ENCODE results near the gene PANK4. TPM values are rescaled to one million over a fixed set of nuclear protein-coding genes. Genes with fewer than 3 reads are reported as not detected.

Gene PANK4
- total and polyA plus RNA-seq, 9 of the 15 experiments (the other 6 are each of a cell fraction or from before 2014, with no cell fraction given) = 0.93 to 55.6 (median 31.5) TPM

DNA sequence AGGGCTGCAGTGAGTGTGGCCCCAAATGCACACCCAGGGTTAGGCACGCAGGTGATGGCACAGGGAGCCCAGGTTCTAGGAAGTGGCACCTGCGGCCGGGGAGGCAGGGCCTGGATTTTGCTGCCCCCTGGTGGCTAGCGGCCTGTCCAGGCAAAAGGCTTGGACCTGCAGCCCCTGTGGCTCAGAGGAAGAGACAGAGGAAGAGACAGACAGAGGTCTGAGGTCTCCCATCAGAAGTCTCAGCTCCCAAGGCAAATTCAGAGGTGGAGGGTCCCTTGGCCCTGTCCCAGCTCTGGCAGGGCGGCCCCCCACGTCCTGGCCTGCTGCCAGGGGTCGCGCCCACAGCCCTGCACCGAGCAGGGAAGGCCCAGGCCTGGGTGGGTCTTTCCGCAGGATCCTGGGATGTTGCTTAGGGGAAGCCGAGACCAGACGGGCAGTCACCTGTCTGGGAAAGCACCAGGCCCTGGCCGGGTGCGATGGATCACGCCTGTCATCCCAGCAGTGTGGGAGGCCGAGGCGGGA, 21.7 kb upstream of the PANK4 start (continued):
- TF ChIP-seq HOMEZ (CRISPR knock-in tag; IDR thresholded peaks at IDR 0.05) (no peak), RBM39 (optimal IDR thresholded peaks at IDR 0.05; ENCODE audit: low read depth, low read length) (peak; percentile 40), CBX1 (IDR thresholded peaks at IDR 0.05; ENCODE audit: low read depth) (0 out of 2 replicates have a peak, but pooled peaks have one; percentile 55), ATF3 (IDR thresholded peaks at IDR 0.05) (no peak), ATF3 (CRISPR knock-in tag; conservative IDR thresholded peaks at IDR 0.05) (no peak), ZBED1 (IDR thresholded peaks at IDR 0.05) (no peak), L3MBTL2 (IDR thresholded peaks at IDR 0.05) (no peak), JUNB (CRISPR knock-in tag; conservative IDR thresholded peaks at IDR 0.05) (no peak), ZNF668 (CRISPR knock-in tag; IDR thresholded peaks at IDR 0.05) (no peak), HBP1 (CRISPR knock-in tag; IDR thresholded peaks at IDR 0.05) (no peak), HDAC6 (IDR thresholded peaks at IDR 0.05; ENCODE audit: low read depth, low read length) (no peak), RBM17 (IDR thresholded peaks at IDR 0.05; ENCODE audit: borderline replicate concordance, low read depth, low read length) (no peak), ETV5 (CRISPR knock-in tag; IDR thresholded peaks at IDR 0.05; ENCODE audit: low read depth) (no peak; the same call in 1 of the 2 replicates), ZNF121 (CRISPR knock-in tag; conservative IDR thresholded peaks at IDR 0.05) (no peak), CC2D1A (IDR thresholded peaks at IDR 0.05) (peak; percentile 87), ZNF707 (CRISPR knock-in tag; conservative IDR thresholded peaks at IDR 0.05) (no peak), ZBTB8A (IDR thresholded peaks at IDR 0.05; ENCODE audit: partially characterized antibody) (no peak), PCBP2 (IDR thresholded peaks at IDR 0.05; ENCODE audit: low read depth, low read length, poor library complexity, severe bottlenecking) (no peak), KLF6 (CRISPR knock-in tag; IDR thresholded peaks at IDR 0.05; ENCODE audit: borderline replicate concordance) (no peak)
- TF ChIP-seq, protein P1, sequence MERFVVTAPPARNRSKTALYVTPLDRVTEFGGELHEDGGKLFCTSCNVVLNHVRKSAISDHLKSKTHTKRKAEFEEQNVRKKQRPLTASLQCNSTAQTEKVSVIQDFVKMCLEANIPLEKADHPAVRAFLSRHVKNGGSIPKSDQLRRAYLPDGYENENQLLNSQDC (CRISPR knock-in tag; IDR thresholded peaks at IDR 0.05) = no peak
- TF ChIP-seq, protein P2, sequence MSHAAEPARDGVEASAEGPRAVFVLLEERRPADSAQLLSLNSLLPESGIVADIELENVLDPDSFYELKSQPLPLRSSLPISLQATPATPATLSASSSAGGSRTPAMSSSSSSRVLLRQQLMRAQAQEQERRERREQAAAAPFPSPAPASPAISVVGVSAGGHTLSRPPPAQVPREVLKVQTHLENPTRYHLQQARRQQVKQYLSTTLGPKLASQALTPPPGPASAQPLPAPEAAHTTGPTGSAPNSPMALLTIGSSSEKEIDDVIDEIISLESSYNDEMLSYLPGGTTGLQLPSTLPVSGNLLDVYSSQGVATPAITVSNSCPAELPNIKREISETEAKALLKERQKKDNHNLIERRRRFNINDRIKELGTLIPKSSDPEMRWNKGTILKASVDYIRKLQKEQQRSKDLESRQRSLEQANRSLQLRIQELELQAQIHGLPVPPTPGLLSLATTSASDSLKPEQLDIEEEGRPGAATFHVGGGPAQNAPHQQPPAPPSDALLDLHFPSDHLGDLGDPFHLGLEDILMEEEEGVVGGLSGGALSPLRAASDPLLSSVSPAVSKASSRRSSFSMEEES (CRISPR knock-in tag; IDR thresholded peaks at IDR 0.05) = no peak
- TF ChIP-seq, protein P3, sequence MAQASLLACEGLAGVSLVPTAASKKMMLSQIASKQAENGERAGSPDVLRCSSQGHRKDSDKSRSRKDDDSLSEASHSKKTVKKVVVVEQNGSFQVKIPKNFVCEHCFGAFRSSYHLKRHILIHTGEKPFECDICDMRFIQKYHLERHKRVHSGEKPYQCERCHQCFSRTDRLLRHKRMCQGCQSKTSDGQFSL (CRISPR knock-in tag; IDR thresholded peaks at IDR 0.05) = no peak
- TF ChIP-seq, protein P3 (tag; IDR thresholded peaks at IDR 0.05) = no peak
